Fibroblast of lung (primary cell): ENCODE measurements around the gene LUC7L.

ENCODE experiments used
- EZH2 ChIP-seq: IDR thresholded peaks from 2 replicates; pipeline ENCODE4 v1.5.1; 2012; ENCODE audit warnings: low read length, control low read depth, mild to moderate bottlenecking; ENCODE audit errors: missing control alignments
- TF ChIP-seq, protein P1 (sequence below), 2 donors: IDR thresholded peaks in 1 of 2; conservative IDR thresholded peaks in 1 of 2; 1 replicate in 1 of 2; 2 replicates in 1 of 2; pipeline ENCODE4 v1.5.1; 2011 to 2012; ENCODE audit warnings: low read length in 2 of 2, control low read depth in 1 of 2, inconsistent platforms in 1 of 2, low read depth in 1 of 2, mild to moderate bottlenecking in 1 of 2

DNA sequence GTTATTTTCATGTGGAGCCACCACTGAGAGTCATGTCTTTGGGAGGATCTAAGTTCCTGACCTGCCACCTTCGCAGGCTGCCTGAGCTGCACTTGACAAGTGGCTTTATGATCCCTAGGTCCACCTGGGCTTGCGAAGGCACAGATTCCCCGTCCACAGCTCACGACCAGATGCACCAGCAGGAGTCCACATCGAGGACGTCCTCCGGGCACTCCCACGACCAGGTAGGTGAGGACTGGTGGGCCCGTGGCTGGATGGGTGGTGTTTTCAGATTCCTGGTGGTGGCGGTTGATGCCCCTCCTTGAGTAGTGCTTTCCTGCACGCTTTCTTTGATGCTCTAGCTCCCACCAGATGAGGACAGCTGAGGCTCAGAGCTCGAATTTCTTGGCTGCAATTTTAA, 20.2 kb upstream of the LUC7L start:
- no peak for TF ChIP-seq EZH2
- TF ChIP-seq, protein P1, sequence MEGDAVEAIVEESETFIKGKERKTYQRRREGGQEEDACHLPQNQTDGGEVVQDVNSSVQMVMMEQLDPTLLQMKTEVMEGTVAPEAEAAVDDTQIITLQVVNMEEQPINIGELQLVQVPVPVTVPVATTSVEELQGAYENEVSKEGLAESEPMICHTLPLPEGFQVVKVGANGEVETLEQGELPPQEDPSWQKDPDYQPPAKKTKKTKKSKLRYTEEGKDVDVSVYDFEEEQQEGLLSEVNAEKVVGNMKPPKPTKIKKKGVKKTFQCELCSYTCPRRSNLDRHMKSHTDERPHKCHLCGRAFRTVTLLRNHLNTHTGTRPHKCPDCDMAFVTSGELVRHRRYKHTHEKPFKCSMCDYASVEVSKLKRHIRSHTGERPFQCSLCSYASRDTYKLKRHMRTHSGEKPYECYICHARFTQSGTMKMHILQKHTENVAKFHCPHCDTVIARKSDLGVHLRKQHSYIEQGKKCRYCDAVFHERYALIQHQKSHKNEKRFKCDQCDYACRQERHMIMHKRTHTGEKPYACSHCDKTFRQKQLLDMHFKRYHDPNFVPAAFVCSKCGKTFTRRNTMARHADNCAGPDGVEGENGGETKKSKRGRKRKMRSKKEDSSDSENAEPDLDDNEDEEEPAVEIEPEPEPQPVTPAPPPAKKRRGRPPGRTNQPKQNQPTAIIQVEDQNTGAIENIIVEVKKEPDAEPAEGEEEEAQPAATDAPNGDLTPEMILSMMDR (conservative IDR thresholded peaks at IDR 0.05 in 1 of 2, IDR thresholded peaks at IDR 0.05 in 1 of 2; ENCODE audit: low read depth in 1 of 2, low read length in 2 of 2) = no peak
